H1 (cell line): ENCODE measurements around the gene IP6K3.

ENCODE experiments used
- ASH2L ChIP-seq: fragments of 200-600, 300-600 bp; sonication (generic); IDR thresholded peaks from one replicate; pipeline ENCODE4 v1.7.1; 2017; ENCODE audit warnings: low read length
- CTCF ChIP-seq, 3 experiments: IDR thresholded peaks; 1 replicate in 2 of 3; 2 replicates in 1 of 3; pipeline versions ENCODE4 v1.5.1 to v1.6.1; 2011; ENCODE audit warnings: low read length in 3 of 3, mild to moderate bottlenecking in 3 of 3, inconsistent platforms in 2 of 3, low read depth in 1 of 3, moderate library complexity in 1 of 3; ENCODE audit not compliant: insufficient read depth in 1 of 3; ENCODE audit errors: control extremely low read depth in 1 of 3
- EP300 ChIP-seq, 2 experiments: IDR thresholded peaks; 1 replicate in 1 of 2; 2 replicates in 1 of 2; pipeline ENCODE4 v1.6.1; 2011 to 2012; ENCODE audit warnings: low read depth in 2 of 2, low read length in 2 of 2, mild to moderate bottlenecking in 2 of 2, borderline replicate concordance in 1 of 2, inconsistent platforms in 1 of 2, moderate library complexity in 1 of 2
- EZH2 ChIP-seq: fragments of 200-600 bp; sonication (generic); IDR thresholded peaks from 2 replicates; pipeline ENCODE4 v1.7.1; 2012; ENCODE audit warnings: low read depth, mild to moderate bottlenecking, moderate library complexity, low read length, inconsistent platforms; ENCODE audit not compliant: severe bottlenecking
- MAX ChIP-seq: IDR thresholded peaks from 2 replicates; pipeline ENCODE4 v1.6.1; 2012; ENCODE audit warnings: inconsistent platforms
- POLR2A ChIP-seq, 2 experiments: IDR thresholded peaks; 1 replicate in 1 of 2; 2 replicates in 1 of 2; pipeline ENCODE4 v1.6.1; 2011; ENCODE audit warnings: low read depth in 2 of 2, low read length in 2 of 2, mild to moderate bottlenecking in 2 of 2; ENCODE audit errors: control extremely low read depth in 1 of 2
- RBBP5 ChIP-seq: IDR thresholded peaks from 2 replicates; pipeline ENCODE4 v1.7.1; 2012; ENCODE audit warnings: low read depth, mild to moderate bottlenecking, inconsistent platforms, low read length, moderate library complexity, borderline replicate concordance
- SIN3A ChIP-seq, 2 experiments: IDR thresholded peaks in 1 of 2; conservative IDR thresholded peaks in 1 of 2; 2 replicates each; pipeline ENCODE4 v1.6.1; 2011 to 2012; ENCODE audit warnings: low read length in 2 of 2, improper control_type of control experiment in 1 of 2, low read depth in 1 of 2, mild to moderate bottlenecking in 1 of 2
- TAF1 ChIP-seq: IDR thresholded peaks from 2 replicates; pipeline ENCODE4 v1.6.1; 2011; ENCODE audit warnings: mild to moderate bottlenecking, low read depth, low read length
- YY1 ChIP-seq: IDR thresholded peaks from 2 replicates; pipeline ENCODE4 v1.6.1; 2011; ENCODE audit warnings: low read depth, mild to moderate bottlenecking, low read length

GRCh38 chr6:33678233-33678931 lies 68.3 kb downstream of the IP6K3 start:
- TF ChIP-seq CTCF (IDR thresholded peaks at IDR 0.05; ENCODE audit: control extremely low read depth in 1 of 3, insufficient read depth in 1 of 3, low read depth in 1 of 3, low read length in 3 of 3): no peak
- TF ChIP-seq MAX: no peak
- TF ChIP-seq RBBP5: no peak
- no peak for TF ChIP-seq TAF1
- no peak for TF ChIP-seq SIN3A (conservative IDR thresholded peaks at IDR 0.05 in 1 of 2, IDR thresholded peaks at IDR 0.05 in 1 of 2; ENCODE audit: low read depth in 1 of 2, low read length in 2 of 2)
- TF ChIP-seq POLR2A (IDR thresholded peaks at IDR 0.05; ENCODE audit: control extremely low read depth in 1 of 2, low read depth in 2 of 2, low read length in 2 of 2): no peak
- no peak for TF ChIP-seq ASH2L
- TF ChIP-seq EP300 (IDR thresholded peaks at IDR 0.05; ENCODE audit: borderline replicate concordance in 1 of 2, low read depth in 2 of 2, low read length in 2 of 2): no peak
- no peak for TF ChIP-seq YY1
- TF ChIP-seq EZH2: no peak
